HG03571 (cell line): ENCODE data around the gene NPLOC4.

ENCODE experiments used
- ATAC-seq: cut with Tn5 transposase; IDR thresholded peaks from one replicate; pipeline ENCODE4 v1.9.1; 2021; ENCODE audit not compliant: unreplicated experiment

Gene NPLOC4

DNA sequence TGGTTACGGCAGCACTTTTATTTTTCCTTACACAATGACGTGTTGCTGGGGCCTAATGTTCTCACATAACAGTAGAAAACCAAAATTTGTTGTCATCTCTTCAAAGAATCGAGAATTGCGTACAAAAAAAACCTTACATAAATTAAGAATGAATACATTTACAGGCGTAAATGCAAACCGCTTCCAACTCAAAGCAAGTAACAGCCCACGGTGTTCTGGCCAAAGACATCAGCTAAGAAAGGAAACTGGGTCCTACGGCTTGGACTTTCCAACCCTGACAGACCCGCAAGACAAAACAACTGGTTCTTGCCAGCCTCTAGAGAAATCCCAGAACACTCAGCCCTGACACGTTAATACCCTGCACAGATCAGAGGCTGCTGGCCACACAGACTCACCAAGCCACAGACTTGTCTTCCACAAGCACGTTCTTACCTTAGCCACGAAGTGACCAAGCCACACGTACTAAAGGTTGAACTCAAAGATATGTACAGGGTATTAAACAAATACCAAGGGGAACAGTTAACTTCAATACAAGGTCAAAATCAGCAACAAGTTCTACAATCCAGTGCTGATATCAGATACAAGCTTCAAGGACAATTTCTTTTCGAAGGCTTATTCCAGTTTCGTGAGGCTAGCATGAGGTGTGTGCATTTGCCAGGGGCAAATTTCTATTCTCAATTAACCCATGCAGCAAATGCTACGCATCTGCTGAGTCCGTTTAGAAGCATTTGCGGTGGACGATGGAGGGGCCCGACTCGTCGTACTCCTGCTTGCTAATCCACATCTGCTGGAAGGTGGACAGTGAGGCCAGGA, 126.7 kb downstream of the NPLOC4 start:
- ATAC-seq = no peak

DNA sequence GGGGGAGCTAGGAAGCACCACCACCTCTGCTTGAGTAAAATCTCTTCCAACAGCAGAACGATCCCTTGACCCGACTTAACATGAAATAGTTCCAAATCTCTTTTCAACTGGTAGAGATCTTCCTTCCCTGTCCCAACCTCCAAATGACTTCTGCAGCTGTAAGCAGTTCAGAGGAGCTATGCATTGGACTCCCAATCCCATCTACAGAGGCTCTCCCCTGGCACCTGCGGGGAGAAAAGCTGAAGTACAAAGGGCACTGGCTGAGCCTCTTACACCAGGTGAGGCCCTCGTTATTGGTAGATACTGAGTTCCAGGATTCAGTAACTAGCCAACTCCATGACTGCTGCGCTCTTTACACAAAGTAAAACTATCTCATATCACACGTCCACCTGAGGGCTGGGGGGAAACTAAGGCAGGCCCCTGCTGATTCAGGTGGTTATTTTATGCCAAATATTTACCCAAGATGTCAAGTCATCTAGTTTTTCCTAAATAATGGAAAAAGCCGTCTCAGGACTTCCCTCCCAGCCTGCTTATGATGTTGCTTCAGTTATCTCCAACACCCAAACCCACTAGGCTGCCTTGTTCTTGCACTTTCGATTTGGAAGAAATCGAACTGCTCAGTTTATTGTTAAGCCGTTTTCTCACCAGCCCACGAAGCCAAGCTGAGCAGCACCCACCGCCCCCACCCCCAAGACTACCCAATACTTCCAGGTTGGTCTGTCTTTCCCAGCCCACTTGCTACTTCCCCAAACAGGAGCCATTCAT, 127.5 kb downstream of the NPLOC4 start:
- ATAC-seq = no peak

DNA sequence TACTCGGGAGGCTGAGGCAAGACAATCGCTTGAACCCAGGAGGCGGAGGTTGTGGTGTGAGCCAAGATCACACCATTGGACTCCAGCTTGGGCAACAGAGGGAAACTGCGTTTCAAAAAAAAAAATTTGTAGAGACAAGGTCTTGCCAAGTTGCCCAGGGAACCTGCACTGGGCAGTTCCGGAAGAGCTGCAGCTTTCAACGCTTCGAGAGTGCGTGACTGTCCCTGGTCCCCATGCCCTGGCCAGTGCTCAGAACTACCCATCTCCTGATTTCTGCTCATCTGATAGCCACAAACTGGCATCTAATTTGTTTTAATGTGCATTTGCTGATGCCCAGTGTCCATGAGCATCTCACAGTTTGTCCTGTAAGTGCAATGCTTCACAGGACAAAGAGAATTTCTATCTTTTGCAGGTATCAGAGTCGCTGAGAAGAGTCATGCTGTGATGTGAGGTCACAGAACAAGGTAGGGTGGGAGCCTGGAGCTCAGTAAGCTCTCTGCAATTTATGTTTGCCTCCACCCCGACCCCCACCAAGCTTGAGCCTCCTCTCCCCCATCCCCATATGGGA, 128.2 kb downstream of the NPLOC4 start:
- no peak for ATAC-seq
